ENCODE data around the gene FEZ2. TPM values are rescaled to one million over a fixed set of nuclear protein-coding genes. Genes with fewer than 3 reads are reported as not detected.

Gene FEZ2
- total RNA-seq, 1 experiment from 2014 or later, result 14.8 TPM

DNA sequence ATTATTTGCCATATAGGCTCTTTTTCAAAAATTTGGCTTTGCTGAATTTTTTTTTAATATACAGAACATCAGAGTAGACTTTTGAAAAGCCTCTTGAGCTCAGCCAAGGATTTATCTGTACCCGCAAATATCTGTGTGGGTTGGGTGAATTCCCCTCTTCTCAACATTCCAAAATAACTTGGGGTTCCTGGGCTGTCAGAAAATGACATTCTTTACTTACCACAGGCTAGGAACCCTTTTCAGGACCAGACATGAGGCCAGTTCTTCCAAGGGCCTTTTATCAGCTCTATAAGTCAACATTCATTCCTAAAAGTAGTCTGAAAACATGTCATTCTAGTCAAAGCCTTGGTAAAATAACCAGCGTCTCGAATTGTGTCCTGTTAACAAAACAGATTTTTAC lies 28.8 kb upstream of the FEZ2 start:
- ChIA-PET RAD21 (ENCODE audit: low non-redundant PET in 1 of 2, low total read pairs in 2 of 2, uncharacterized antibody in 2 of 2, unreplicated experiment in 2 of 2) (no interaction called here), POLR2A (no interaction called here)

DNA sequence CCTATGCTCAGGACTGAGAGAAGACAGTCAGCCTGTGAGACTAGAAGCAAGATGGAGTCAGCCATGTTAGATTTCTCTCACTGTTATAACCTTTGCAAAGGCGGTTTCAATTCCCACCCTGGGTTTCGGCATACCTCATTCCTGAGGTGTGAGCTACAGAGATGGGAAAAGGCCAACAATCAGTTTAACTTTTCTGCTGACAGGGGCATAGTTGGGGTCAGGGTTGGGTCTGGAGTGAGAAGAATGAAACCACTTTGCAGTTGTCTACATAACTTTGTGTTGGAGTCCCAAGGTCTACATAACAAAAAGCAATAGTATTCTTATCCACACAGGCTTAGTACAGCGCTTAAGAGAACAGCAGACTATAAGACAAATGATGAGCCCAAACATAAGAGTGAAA lies 28.1 kb upstream of the FEZ2 start:
- Histone ChIP-seq H3K9me2 (ENCODE audit: insufficient read depth) (no peaks in the 10 kb centered on the region), H3K4me1 (ENCODE audit: control insufficient read depth in 1 of 2, insufficient read depth in 2 of 2, low read length in 2 of 2) (no peaks in the 10 kb centered on the region), H3K27ac (ENCODE audit: low read depth, low read length) (no peak overlapping the region), H3K36me3 (ENCODE audit: control insufficient read depth in 1 of 2, insufficient read depth in 2 of 2, low read length in 2 of 2) (no peaks in the 10 kb centered on the region), H3K27me3 (ENCODE audit: insufficient read depth, low read length) (no peaks in the 10 kb centered on the region), H3K4me3 (replicated peaks in 1 of 2; ENCODE audit: low read depth in 1 of 2, low read length in 2 of 2) (no peak overlapping the region), H2AFZ (ENCODE audit: low read depth, low read length, poor library complexity, severe bottlenecking) (no peak overlapping the region), H3K79me2 (ENCODE audit: insufficient read depth, low read length) (no peaks in the 10 kb centered on the region), H3K9ac (ENCODE audit: low read length) (no peak overlapping the region), H4K20me1 (ENCODE audit: insufficient read depth) (no peaks in the 10 kb centered on the region), H3K4me2 (ENCODE audit: low read length) (no peak overlapping the region), H3K9me3 (ENCODE audit: control insufficient read depth in 1 of 2, insufficient read depth in 1 of 2, low read depth in 1 of 2, low read length in 2 of 2) (peaks cover 4 to 5% of the 10 kb centered on the region in 2 experiments; a peak in 2 of 4 replicates)
- POLR2A ChIA-PET, result no interaction called here
- no TSS peak for BruUV-seq (replicated peaks)
- ATAC-seq (no peak), DNase-seq (ENCODE audit: low read depth, low spot score) (no peak)
- intact Hi-C loops (cut with micrococcal nuclease), result no loop called here
- CTCF ChIA-PET, result no interaction called here
- RAD21 ChIA-PET (ENCODE audit: low non-redundant PET in 1 of 2, low total read pairs in 2 of 2, uncharacterized antibody in 2 of 2, unreplicated experiment in 2 of 2), result no interaction called here
- TF ChIP-seq EGR1 (IDR thresholded peaks at IDR 0.05; ENCODE audit: low read depth) (no peak), YY1 (IDR thresholded peaks at IDR 0.05; ENCODE audit: extremely low read depth, insufficient replicate concordance, low read depth, low read length) (no peak), TCF7L2 (IDR thresholded peaks at IDR 0.05; ENCODE audit: borderline replicate concordance, extremely low read depth, insufficient read depth, insufficient read length) (no peak), ZNF274 (IDR thresholded peaks at IDR 0.05; ENCODE audit: low read depth, low read length) (no peak), SP1 (IDR thresholded peaks at IDR 0.05; ENCODE audit: low read depth) (no peak), EZH2phosphoT487 (IDR thresholded peaks at IDR 0.05; ENCODE audit: borderline replicate concordance) (no peak), CBX3 (IDR thresholded peaks at IDR 0.05; ENCODE audit: low read depth) (no peak), ZFX (IDR thresholded peaks at IDR 0.05) (no peak), SIN3A (IDR thresholded peaks at IDR 0.05; ENCODE audit: low read depth) (no peak), POLR2AphosphoS5 (IDR thresholded peaks at IDR 0.05; ENCODE audit: low read depth, low read length) (no peak), RAD21 (IDR thresholded peaks at IDR 0.05; ENCODE audit: low read depth) (no peak), SRF (IDR thresholded peaks at IDR 0.05; ENCODE audit: low read depth) (no peak), FOSL1 (IDR thresholded peaks at IDR 0.05; ENCODE audit: low read depth) (no peak)
- TF ChIP-seq, protein P1, sequence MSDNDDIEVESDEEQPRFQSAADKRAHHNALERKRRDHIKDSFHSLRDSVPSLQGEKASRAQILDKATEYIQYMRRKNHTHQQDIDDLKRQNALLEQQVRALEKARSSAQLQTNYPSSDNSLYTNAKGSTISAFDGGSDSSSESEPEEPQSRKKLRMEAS (IDR thresholded peaks at IDR 0.05), result no peak

More for the DNA sequence above, 28.8 kb upstream of the FEZ2 start:
- no peaks in the 10 kb centered on the region for H3K9me2 ChIP-seq (ENCODE audit: insufficient read depth)
- H3K36me3 ChIP-seq (ENCODE audit: control insufficient read depth in 1 of 2, insufficient read depth in 2 of 2, low read length in 2 of 2), result no peaks in the 10 kb centered on the region
- no peaks in the 10 kb centered on the region for H3K27me3 ChIP-seq (ENCODE audit: insufficient read depth, low read length)
- CTCF ChIA-PET, result no interaction called here
- H3K4me2 ChIP-seq (ENCODE audit: low read length), result no peak overlapping the region
- no peak overlapping the region for H3K9ac ChIP-seq (ENCODE audit: low read length)
- no peak overlapping the region for H3K27ac ChIP-seq (ENCODE audit: low read depth, low read length)
- intact Hi-C loops (cut with micrococcal nuclease), result no loop called here
- ATAC-seq, result no peak
- no peaks in the 10 kb centered on the region for H3K4me1 ChIP-seq (ENCODE audit: control insufficient read depth in 1 of 2, insufficient read depth in 2 of 2, low read length in 2 of 2)
- no peaks in the 10 kb centered on the region for H3K79me2 ChIP-seq (ENCODE audit: insufficient read depth, low read length)
- no peaks in the 10 kb centered on the region for H4K20me1 ChIP-seq (ENCODE audit: insufficient read depth)
- TF ChIP-seq ZNF274 (IDR thresholded peaks at IDR 0.05; ENCODE audit: low read depth, low read length) (no peak), CEBPB (IDR thresholded peaks at IDR 0.05; ENCODE audit: low read depth) (no peak)
- TF ChIP-seq, protein P2, sequence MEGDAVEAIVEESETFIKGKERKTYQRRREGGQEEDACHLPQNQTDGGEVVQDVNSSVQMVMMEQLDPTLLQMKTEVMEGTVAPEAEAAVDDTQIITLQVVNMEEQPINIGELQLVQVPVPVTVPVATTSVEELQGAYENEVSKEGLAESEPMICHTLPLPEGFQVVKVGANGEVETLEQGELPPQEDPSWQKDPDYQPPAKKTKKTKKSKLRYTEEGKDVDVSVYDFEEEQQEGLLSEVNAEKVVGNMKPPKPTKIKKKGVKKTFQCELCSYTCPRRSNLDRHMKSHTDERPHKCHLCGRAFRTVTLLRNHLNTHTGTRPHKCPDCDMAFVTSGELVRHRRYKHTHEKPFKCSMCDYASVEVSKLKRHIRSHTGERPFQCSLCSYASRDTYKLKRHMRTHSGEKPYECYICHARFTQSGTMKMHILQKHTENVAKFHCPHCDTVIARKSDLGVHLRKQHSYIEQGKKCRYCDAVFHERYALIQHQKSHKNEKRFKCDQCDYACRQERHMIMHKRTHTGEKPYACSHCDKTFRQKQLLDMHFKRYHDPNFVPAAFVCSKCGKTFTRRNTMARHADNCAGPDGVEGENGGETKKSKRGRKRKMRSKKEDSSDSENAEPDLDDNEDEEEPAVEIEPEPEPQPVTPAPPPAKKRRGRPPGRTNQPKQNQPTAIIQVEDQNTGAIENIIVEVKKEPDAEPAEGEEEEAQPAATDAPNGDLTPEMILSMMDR (IDR thresholded peaks at IDR 0.05 in 2 of 3, conservative IDR thresholded peaks at IDR 0.05 in 1 of 3; ENCODE audit: borderline replicate concordance in 1 of 3, insufficient read depth in 1 of 3, low read depth in 2 of 3, low read length in 2 of 3), result no peak
- TF ChIP-seq, protein P1 (IDR thresholded peaks at IDR 0.05), result no peak
- H3K4me3 ChIP-seq (replicated peaks in 1 of 2; ENCODE audit: low read depth in 1 of 2, low read length in 2 of 2), result no peak overlapping the region
- H3K9me3 ChIP-seq (ENCODE audit: control insufficient read depth in 1 of 2, insufficient read depth in 1 of 2, low read depth in 1 of 2, low read length in 2 of 2), result peaks cover 4 to 5% of the 10 kb centered on the region in 2 experiments; a peak in 2 of 4 replicates
- no peak overlapping the region for H2AFZ ChIP-seq (ENCODE audit: low read depth, low read length, poor library complexity, severe bottlenecking)
- no peak for DNase-seq (ENCODE audit: low read depth, low spot score)
- no TSS peak for BruUV-seq (replicated peaks)
